HG03025 (cell line): ENCODE results near the gene PMFBP1.

Experiments
- ATAC-seq: cut with Tn5 transposase; IDR thresholded peaks from one replicate; pipeline ENCODE4 v1.9.1; 2021; ENCODE audit warnings: mild to moderate bottlenecking, moderate library complexity; ENCODE audit not compliant: unreplicated experiment, low FRiP score

PMFBP1 gene

DNA sequence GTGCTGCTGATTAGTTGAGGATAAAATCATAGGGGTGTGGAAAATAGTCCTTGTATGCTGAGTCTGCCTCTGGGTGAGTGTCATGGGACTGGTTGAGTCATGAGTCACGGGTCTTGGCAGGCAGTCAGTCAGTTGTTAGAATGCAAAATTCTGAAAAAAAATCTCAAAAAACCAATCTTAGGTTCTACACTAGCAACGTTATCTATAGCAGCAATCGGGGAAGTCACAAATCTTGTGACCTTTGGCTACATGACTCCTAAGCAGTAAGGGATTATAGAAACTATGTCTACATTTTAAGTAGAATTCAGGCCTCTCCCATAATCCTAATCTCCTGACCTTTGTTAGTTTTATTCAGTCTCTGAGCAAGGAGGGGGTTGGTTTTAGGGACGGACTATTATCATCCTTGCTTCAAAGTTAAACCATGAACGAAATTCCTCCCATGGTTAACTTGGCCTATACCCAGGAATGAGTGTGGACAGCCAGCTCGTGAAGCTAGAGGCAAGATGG lies 18.0 kb upstream of the PMFBP1 start:
- no peak for ATAC-seq

DNA sequence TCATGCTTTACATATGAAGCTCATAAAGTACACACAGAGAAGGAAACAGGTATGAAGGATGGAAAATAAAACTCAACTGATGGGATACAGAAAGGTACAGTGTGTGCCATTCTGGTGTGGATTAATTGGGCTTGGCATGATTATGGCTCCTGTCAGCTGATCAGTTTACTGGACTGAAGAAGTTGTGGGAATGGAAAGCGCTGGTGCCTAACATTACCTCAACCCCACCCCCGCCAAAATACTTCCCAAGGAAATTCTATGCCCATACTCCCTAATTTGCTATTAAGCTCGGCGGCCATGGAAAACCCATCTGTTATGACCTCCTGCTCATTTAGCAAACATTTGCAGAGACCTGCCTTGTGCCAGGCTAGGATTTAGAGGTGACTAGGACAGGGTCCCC lies 16.6 kb upstream of the PMFBP1 start:
- ATAC-seq, result no peak

DNA sequence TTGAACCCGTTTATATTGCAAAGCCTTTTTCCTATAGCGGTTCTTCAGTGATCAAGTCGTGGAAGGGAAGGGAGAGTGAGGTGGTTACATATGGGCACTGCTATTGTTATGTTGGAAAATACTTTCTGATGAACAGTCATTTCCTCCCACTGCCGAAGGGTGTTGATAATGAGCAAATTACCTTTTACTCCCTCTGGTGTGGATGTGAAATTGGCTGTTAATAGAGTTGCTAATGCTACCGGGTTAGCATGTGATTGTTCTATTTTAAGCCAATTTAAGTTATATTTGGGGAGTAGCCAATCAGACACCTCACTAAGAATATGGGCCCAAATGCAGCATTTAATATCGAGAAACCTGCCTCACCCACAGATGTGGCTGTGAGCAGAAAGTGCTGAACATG lies 15.6 kb upstream of the PMFBP1 start:
- no peak for ATAC-seq

DNA sequence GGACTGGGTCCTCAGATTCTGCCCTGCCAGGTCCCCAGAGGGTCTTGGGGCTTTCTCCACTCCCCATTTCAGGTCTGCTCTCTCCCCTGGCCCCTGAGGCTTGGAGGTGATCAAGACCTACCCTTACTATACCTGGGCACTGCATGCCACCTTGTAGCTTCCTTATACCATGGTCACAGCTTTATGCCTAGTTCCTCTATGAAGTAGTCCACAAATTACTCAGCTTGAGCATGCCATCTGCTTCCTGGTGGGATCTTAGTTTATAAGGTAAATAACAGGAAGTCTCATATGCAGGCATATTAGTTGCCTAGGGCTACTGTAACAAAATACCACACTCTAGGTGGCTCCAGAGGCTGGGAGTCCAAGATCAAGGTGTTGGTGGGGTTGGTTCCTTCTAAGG lies 11.0 kb upstream of the PMFBP1 start:
- ATAC-seq, result no peak

DNA sequence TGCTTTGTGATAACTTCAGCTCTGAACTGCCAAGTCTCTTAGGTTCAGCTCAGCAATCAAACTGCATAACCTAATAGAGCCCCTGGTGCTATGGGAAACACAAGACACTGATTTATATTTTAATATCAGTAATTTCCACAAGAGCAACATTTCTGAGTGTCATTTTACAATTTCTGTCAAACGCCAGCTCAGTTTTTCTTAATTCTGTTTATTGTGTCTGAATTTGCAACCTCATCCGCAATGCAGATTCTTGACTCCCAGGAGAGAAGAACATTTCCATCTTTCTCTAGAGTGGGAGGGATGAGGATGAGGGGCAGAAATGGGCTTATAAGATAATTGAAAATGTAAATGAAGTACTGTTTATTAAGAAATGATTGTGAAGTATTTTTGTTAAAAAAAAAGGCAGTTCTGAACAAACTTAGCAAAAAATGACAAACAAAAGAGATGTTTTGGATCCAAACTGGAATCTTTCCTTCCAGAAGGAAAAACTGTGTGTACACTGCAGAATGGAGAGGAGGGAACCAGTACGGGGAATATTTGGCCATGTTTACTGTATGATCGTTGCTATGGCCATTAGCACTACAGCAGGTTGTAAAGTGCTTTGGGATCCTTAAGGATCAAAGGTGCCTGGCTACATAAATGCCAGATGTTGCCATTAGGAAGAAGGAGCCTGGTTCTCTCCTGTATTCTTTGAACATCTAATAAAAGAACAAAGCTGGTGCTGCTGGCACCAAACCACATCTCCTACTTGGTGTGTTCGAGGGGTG lies 7.4 kb upstream of the PMFBP1 start:
- ATAC-seq, result no peak

DNA sequence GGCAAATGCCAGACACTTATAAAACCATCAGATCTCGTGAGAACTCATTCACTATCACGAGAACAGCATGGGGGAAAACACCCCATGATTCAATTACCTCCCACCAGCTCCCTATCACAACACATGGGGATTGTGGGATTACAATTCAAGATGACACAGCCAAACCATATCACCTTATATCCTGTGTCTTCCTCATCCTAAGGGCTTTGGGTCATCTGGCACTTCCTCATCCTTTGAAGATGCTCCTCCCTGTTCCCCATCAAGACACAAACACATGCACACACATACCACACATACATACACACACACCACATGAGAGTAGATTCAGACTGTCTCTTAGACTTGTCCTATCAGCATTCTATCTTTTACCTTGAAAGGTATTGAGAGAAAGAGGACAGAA lies 2.8 kb upstream of the PMFBP1 start:
- ATAC-seq, result no peak

DNA sequence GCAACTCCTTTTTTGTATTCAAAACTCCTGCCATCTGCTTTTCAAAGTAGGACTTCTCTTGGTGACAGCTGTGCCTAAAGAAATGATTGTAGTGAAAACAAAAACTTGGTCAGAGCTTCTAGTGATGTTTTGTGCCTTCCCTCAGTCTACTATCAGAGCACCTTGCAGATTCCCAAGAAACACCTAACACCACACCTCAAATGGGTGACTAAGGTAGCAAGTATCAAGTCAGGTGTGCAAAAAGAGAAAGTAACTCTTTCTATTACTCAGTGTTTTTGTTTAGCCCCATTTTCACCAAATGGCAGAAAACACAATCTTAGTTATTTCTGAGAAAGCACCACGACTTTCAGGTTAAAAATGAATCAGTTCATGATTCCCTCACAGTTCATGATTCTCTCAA lies 2.0 kb upstream of the PMFBP1 start:
- ATAC-seq, result no peak

DNA sequence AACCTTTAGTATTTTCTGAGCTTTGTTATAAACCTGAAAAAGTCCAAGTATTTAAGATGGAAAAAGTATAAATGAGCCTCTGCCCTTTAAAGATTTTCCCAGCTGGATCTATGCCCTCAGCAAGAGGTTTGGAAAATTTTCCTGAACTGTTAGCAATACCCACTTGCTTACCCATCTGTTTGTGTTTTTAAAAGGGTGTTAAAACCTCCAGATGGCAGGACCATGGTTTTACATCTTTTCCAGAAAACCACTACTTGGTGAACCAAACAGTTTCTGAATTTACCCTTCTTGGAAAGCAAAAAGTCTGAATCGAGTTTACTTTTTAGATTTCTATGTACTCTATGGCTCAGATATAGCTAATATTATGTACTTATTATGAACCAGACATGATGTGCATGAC lies 719 bp downstream of the PMFBP1 start:
- no peak for ATAC-seq

DNA sequence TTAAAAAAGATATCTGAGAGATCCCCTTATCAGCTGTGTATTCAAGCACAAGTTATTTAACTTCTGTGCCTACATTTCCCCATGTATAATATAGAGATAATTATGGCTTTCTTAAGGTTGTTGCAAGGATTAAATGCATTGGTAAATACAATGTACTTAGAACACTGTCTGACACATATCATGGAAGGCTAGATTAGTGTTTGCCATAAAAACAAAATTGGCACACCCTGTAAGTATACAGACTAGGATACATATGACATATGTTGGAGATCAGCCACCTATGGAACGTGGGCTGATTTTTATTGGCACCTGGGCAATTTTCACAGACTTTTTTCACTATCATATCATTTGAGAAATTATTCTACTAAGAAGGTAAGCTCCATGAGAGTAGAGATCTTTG lies 2.2 kb downstream of the PMFBP1 start:
- ATAC-seq, result no peak

DNA sequence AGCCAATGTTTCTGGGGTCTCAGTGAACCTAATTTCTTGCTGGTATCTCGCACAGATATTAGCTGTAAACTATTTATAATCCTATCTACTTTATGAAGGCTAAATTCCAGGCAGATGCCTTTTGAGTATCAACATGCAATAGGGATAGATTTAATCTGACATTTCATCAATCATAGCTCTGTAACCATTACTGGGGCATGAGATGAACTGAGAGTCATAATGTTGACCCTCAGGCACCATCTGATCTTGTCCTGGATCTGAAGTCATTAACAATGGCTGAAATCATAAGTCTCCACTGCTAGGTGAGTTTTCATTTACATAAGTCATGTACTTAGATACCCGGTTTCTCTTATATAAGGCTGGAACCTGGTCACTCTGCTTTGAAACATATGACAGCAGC lies 3.6 kb downstream of the PMFBP1 start:
- ATAC-seq, result no peak

DNA sequence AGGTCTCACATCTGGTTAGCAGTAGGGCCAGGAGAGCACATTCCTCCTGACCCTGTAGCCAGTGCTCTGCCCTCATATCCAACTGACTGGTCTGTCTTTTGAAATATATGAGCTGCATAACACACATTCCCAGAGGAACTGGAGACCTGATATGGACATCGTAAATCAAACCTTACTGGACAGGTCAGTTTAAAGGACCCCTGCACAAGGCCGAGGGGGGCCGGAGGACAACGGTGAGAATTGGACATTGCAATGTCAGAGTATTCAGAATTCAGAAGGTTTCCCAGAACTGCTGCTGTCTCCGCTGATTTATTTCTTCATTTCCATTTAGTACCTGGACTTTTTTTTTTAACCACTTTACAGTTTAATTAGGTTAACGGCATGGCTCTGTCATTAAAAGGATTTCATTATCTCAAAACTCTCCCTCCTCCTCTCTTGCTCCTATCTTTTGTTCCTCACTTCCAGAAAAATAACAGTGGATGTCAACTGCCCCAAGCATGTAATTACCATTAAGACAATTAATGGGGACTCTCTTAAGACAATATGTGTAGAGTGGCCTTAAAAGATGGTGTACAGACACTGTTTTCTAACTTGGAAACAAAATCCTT lies 4.9 kb downstream of the PMFBP1 start:
- no peak for ATAC-seq

DNA sequence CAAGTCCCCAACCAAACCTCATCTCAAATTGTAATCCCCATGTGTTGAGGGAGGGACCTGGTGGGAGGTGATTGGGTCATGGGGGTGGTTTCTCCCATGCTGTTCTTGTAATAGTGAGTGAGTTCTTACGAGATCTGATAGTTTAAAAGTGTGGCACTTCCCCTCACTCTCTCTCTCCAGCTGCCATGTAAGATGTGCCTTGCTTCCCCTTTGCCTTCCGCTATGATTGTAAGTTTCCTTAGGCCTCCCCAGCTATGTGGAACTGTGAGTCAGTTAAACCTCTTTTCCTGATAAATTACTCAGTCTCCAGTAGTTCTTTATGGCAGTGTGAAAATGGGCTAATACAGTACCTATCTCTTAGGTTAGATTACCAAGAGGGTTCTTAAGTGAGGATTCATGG lies 5.8 kb downstream of the PMFBP1 start:
- ATAC-seq, result no peak

DNA sequence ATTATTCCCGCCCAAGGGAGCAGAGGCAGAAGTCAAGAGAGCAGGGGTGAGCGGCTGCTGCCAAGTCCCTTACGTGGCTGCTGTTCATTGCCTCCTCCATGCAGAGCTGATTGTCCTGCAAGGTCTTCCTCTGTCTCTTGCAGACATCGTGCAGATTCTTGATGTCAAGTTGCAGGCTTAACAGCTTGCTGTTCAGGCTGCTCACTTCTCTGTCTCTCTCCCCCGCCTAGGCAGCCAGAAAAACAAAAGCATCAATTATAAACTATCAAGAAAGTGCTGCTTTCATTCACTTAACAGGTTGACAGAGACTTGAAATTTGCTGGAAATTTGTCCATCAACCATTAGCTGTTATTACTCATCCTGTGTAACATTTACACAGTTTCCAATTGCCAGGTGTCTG lies 7.3 kb downstream of the PMFBP1 start:
- ATAC-seq, result no peak

DNA sequence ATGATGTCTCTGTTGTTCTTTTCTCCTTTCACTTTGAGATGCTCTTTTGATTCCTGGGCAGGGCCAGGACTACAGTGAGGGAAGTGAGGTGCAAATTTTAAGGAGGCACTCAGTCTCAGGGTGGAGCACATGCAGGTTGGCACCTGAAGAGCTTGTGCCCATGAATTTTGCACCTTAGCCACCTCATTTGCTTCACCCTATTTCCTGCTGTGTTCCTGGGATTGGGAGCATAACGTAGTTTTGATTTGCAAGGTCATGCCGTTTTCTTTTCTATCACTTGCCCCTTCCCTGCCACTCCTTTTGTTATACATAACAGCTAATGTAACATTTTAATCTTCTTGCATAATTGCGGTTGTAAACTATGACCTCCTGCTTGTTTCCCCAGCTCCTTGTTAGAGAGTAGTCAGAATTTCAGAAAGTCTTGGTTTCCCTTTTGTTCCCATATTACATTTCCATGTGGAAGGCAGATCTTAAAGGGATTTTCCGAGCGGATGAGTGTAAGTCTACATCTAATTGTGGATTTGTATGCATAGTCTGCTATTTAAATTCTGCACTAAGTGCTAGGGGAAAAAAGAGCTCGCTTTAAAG lies 9.8 kb downstream of the PMFBP1 start:
- ATAC-seq, result no peak

DNA sequence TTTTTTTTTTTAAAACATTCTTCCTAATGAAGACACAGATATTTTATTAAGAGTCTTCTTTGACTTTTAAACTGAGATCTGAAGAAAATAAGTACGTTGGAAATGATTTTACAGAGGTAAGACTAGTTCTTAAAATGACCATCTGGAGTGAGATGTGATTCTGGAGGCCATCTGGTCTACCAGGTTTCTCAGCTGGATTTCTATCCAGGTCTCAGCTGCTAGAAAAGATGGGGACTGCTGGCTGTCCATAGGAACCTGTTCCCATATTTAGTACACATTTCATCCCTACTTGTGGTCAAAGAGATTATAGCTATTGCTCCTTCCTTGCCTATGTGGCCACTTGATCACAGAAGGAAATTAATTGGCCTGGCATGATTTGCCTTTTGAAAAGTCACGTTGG lies 12.2 kb downstream of the PMFBP1 start:
- ATAC-seq, result no peak

DNA sequence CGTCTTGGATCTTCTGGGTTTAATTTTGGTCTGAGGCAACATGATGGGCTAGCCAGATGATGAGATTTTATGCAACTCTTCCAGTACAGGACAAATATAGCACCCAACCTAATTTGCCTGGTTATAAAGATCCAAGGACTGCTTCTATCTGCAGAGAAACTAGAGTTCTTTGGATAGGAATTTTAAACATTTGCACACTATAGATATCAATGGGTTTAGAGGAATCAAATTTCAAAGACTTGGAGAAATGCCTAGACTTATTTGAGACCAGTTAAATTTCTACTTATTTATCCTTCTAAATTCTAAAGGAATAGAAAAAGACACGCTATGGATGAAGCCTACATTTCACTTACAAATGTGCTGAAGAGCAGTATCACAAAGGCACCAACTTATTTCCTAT lies 12.6 kb downstream of the PMFBP1 start:
- ATAC-seq, result no peak

DNA sequence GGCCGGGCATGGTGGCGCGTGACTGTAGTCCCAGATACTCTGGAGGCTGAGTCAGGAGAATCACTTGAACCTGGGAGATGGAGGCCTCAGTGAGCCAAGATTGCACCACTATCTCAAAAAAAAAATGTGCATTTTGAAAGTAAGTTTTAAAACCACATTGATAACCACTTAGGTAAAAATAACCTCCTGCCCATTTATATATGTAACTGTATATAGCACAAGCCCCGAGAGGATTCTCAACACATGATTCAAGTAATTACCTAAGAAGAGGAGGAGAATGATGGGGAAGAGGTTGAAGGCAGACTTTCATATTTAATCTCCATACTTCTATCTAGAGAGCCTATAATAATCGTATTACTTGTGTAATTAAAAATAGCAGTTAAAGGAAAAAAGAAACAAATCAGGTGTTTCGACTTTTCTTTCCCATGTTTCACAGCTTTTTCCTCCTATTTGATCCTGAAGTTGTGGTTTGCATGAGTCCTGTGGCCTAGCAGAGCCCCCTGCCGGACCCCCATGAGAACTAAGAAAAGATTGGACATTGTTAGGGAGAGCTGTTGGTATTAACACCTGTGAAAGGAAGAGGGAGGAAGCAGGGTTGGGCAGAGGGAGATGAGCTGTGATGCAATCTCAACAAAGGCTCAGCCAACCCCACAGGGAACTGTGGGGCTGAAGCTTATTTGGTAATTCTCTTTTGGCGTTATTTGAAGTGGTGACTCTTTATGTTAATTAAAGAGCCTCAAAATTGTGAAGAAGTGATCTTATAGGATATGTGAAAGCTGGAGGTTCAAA lies 22.1 kb downstream of the PMFBP1 start:
- no peak for ATAC-seq

DNA sequence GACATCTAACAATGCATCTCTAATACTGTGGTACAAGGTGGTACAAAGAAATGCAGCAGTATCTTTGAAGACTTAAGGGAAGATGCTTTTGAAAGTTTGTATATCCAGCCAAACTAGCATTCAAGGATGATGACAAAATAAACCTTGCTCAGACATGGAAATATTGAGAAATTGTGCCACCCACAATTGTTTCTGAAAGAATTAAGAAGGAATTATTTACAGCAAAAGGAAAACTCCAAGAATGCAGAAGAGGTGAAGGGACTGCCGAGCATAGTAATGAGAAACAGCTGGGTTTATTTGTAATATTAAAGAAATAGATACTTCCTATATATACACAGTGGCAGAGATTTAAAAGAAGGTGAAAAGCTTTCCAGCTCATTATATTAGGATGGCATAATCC lies 29.5 kb downstream of the PMFBP1 start:
- ATAC-seq, result no peak

DNA sequence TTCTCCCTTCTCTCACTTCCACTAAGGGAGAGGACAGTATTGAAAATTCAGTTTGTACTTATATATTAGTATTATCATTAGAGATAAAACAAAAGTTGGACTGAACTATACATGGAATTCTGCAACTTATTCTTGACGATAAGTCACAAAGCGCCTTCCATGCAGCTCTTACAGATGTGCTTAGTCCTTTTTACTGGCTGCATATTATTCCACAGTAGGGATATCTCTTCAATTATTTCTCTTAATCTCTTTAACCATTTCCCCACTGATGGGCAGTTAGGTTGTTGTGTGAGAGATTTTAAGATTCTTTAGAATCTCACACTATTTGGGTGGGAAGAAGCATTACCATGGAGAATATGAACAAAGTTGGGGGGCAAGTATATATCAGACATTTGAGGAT lies 32.0 kb downstream of the PMFBP1 start:
- ATAC-seq, result no peak

DNA sequence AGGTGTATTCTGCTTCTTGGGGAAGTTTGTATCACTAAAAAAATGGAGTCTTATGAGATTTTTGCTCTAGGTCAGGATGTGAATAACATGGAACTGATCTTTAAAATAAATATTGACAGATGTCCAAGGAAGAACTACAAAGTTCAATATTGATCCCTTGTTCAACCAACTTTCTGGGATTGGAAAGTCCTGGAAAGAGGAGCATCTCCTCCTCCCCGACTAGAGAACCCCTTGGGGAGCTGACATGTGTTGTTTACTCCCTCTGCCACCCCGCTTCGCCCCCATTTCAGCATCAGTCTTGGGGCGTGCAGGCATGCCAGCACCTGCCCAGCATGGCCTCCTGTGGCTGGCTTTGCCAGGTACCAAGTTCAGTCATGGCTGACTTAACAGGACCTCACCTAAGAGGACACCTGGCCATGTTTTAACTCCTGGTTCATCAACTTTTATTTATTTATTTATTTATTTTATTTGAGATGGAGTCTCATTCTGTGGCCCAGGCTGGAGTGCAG lies 33.8 kb downstream of the PMFBP1 start:
- no peak for ATAC-seq
